MM.1S (cell line): ENCODE measurements around the gene ITPA.

Experiments
- CTCF ChIP-seq: fragments of 300-600 bp; sonication (generic); IDR thresholded peaks from 2 replicates; pipeline ENCODE4 v1.5.1; 2016; ENCODE audit warnings: antibody characterized with exemption, low read length, mixed read lengths
- EZH2 ChIP-seq: fragments of 300-600 bp; sonication (generic); optimal IDR thresholded peaks from 2 replicates; pipeline ENCODE3; 2017; ENCODE audit warnings: low read depth, mild to moderate bottlenecking, antibody characterized with exemption, low read length, mixed read lengths

DNA sequence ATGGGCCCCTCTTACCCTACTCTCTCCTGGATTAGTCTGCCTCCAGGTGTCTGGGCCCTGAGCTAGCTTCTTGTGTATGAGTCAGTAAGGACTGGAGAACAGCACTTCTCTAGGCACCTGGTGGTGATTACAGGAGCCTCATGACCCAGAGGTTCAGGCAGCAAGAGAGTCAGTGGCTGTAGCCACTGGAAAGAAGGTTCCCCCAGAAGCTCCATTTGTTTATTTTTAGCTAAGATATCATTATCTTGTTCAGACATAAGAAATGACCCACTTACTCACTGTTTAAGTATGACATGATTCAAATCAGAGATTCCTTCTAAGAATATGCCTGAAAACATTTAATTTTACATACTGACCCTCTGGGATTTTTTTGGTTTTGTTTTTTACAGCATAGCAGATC lies 53.3 kb downstream of the ITPA start:
- TF ChIP-seq EZH2 = no peak
- no peak for TF ChIP-seq CTCF
